Measurements from ENCODE around the gene FUNDC1.

Gene FUNDC1

GRCh38 chrX:44474410-44474809 is 68.2 kb downstream of the FUNDC1 start:
- no peak for DNase-seq
